Measurements from ENCODE around the gene CCL7. TPM values are rescaled to one million over a fixed set of nuclear protein-coding genes. Genes with fewer than 3 reads are reported as not detected.
A peak's percentile ranks its signal among the peaks of the same experiment; 100 is the strongest.

Gene CCL7
- total RNA-seq, 2 experiments from 2014 or later: not detected

GRCh38 chr17:34318474-34318873 is 48.5 kb downstream of the CCL7 start:
- CTCF ChIA-PET: interaction anchor here (6.8 kb wide), 1 partner anchor 43 kb away, joined by 42 read pairs; no protein-coding TSS in a partner anchor
- no peaks in the 10 kb centered on the region for H3K9me3 Mint-ChIP-seq (ENCODE audit: insufficient read depth)
- DNase-seq: peak; percentile 27
- POLR2A ChIA-PET: no interaction called here
- no peaks in the 10 kb centered on the region for H3K36me3 Mint-ChIP-seq (ENCODE audit: low read depth)
- H3K27me3 Mint-ChIP-seq (ENCODE audit: low read depth): peaks cover 21% of the 10 kb centered on the region
- H3K4me3 Mint-ChIP-seq: no peak overlapping the region
- no peaks in the 10 kb centered on the region for H3K4me1 Mint-ChIP-seq (ENCODE audit: low read depth)
- no peak for ATAC-seq
- H3K27ac Mint-ChIP-seq: no peak overlapping the region

- Mint-ChIP-seq H3K36me3 (ENCODE audit: low read depth) (no peaks in the 10 kb centered on the region), H3K9me3 (ENCODE audit: insufficient read depth) (no peaks in the 10 kb centered on the region), H3K4me3 (no peak within 1 kb of the TSS), H3K27me3 (ENCODE audit: low read depth) (peaks cover 21% of the 10 kb centered on the region), H3K27ac (no peak within 1 kb of the TSS), H3K4me1 (ENCODE audit: low read depth) (no peaks in the 10 kb centered on the region)
- ATAC-seq: no peak
- CTCF ChIA-PET: interaction anchor here (6.8 kb wide), 1 partner anchor 42 kb away, joined by 42 read pairs; no protein-coding TSS in a partner anchor
- POLR2A ChIA-PET: no interaction called here
- no peak for DNase-seq
These were observed 49.0 kb downstream of the CCL7 start, which contains the start of gene CCL8 for GRCh38 chr17:34319039-34319483. Gene CCL8 (plus strand): TSS chr17:34319435. CDS start chr17:34319502, 67 bp downstream.

Other genes with a start within 250 kb of the CCL7 start
- not detected for gene CCL2, start 14.9 kb upstream of the CCL7 start, total RNA-seq
- gene CCL11, start 15.5 kb downstream of the CCL7 start, total RNA-seq: not detected
- gene CCL8, start 49.2 kb downstream of the CCL7 start, total RNA-seq: not detected
- gene CCL13, start 86.3 kb downstream of the CCL7 start, total RNA-seq: not detected
- gene CCL1, start 93.0 kb downstream of the CCL7 start, total RNA-seq: not detected

Data from activated CD8-positive, alpha-beta T cell treated with anti-CD3 and anti-CD28 coated beads, Interleukin-2, amount 10 ng/mL, durations not matched to agents 7 days and 5 days (primary cell).